Brain microvascular endothelial cell (primary cell): ENCODE measurements around the gene KIF1B.
"Not testable (repeated sequence)": the region's sequence is repeated elsewhere in the genome, so short reads cannot be mapped to it uniquely, and the experiment has no call there.

Source experiments
- DNase-seq: peaks from one replicate; pipeline ENCODE4 v3.0.0-alpha.2; 2020
- H3K27ac ChIP-seq: fragments of 250-450 bp; sonication (Bioruptor Pico); 2 replicates; pipeline ENCODE4 v1.5.1; 2020; ENCODE audit warnings: mild to moderate bottlenecking, moderate library complexity
- H3K27me3 ChIP-seq: fragments of 250-450 bp; sonication (Bioruptor Pico); replicated peaks from 2 replicates; pipeline ENCODE4 v1.5.1; 2020; ENCODE audit warnings: mild to moderate bottlenecking
- H3K36me3 ChIP-seq: fragments of 250-450 bp; sonication (Bioruptor Pico); replicated peaks from 2 replicates; pipeline ENCODE4 v1.5.1; 2020; ENCODE audit warnings: mild to moderate bottlenecking
- H3K4me3 ChIP-seq: 2 replicates; pipeline ENCODE4 v1.5.1; 2011; ENCODE audit warnings: low read depth, mild to moderate bottlenecking, control low read depth, low read length, moderate library complexity
- CTCF ChIP-seq: IDR thresholded peaks from 2 replicates; pipeline ENCODE4 v1.5.1; 2011; ENCODE audit warnings: low read depth, mild to moderate bottlenecking, moderate library complexity, low read length, control low read depth, inconsistent platforms; ENCODE audit errors: missing control alignments
- in situ Hi-C: cut with HindIII; loops from 2 replicates; pipeline ENCODE4 v1.10.0; 2017; ENCODE audit warnings: low sequenced_read_pairs, low pct_ligation_motif_present

The KIF1B gene

GRCh38 chr1:10402729-10403274 lies 192.4 kb downstream of the KIF1B start:
- peak; percentile 72 for DNase-seq
- Histone ChIP-seq H3K36me3 (peaks cover 41% of the 10 kb centered on the region), H3K27ac (peak overlapping the region; percentile 79), H3K27me3 (no peaks in the 10 kb centered on the region), H3K4me3 (no peak overlapping the region)
- in situ Hi-C loops, result no loop called here
- no peak for TF ChIP-seq CTCF

GRCh38 chr1:10407201-10407600 lies 196.8 kb downstream of the KIF1B start:
- Histone ChIP-seq H3K27ac (no peak overlapping the region), H3K4me3 (no peak overlapping the region), H3K36me3 (peaks cover 79% of the 10 kb centered on the region), H3K27me3 (no peaks in the 10 kb centered on the region)
- DNase-seq, result no peak
- no peak for TF ChIP-seq CTCF
- in situ Hi-C loops, result no loop called here

GRCh38 chr1:10415211-10415930 lies 205.0 kb downstream of the KIF1B start:
- DNase-seq, result peak; percentile 38
- Histone ChIP-seq H3K36me3 (peaks cover 83% of the 10 kb centered on the region), H3K27ac (peak overlapping the region; percentile 58), H3K27me3 (no peaks in the 10 kb centered on the region), H3K4me3 (no peak overlapping the region)
- no peak for TF ChIP-seq CTCF
- in situ Hi-C loops, result no loop called here

GRCh38 chr1:10415967-10416366 lies 205.6 kb downstream of the KIF1B start:
- in situ Hi-C loops, DNase-seq, H3K4me3 ChIP-seq, H3K27me3 ChIP-seq, H3K27ac ChIP-seq: not testable (repeated sequence)
- H3K36me3 ChIP-seq, result peaks cover 85% of the 10 kb centered on the region

- DNase-seq, H3K4me3 ChIP-seq, H3K27ac ChIP-seq, in situ Hi-C loops, H3K27me3 ChIP-seq: not testable (repeated sequence)
- H3K36me3 ChIP-seq, result peaks cover 63% of the 10 kb centered on the region
These were observed 208.4 kb downstream of the KIF1B start for GRCh38 chr1:10418741-10419140.

GRCh38 chr1:10419351-10419750 lies 209.0 kb downstream of the KIF1B start:
- no peak for TF ChIP-seq CTCF
- DNase-seq, result no peak
- Histone ChIP-seq H3K4me3 (no peak overlapping the region), H3K36me3 (peaks cover 58% of the 10 kb centered on the region), H3K27me3 (no peaks in the 10 kb centered on the region), H3K27ac (no peak overlapping the region)
- in situ Hi-C loops, result no loop called here

- TF ChIP-seq CTCF, result no peak
- Histone ChIP-seq H3K36me3 (peaks cover 38% of the 10 kb centered on the region), H3K4me3 (no peak overlapping the region), H3K27me3 (no peaks in the 10 kb centered on the region), H3K27ac (no peak overlapping the region)
- in situ Hi-C loops, result no loop called here
- no peak for DNase-seq
These were observed 211.3 kb downstream of the KIF1B start for GRCh38 chr1:10421637-10422036.
